Left lobe of liver (tissue), 2 donors: ENCODE data around the gene DHCR24. TPM values are rescaled to one million over a fixed set of nuclear protein-coding genes. Genes with fewer than 3 reads are reported as not detected.

Experiments used
- ATAC-seq: fragments of 200-7000 bp; cut with Tn5 transposase; one replicate; pipeline ENCODE4 v1.9.1; 2020; ENCODE audit warnings: mild to moderate bottlenecking, moderate library complexity
- DNase-seq: peaks from one replicate; pipeline ENCODE4 v3.0.0-alpha.2; 2020; ENCODE audit warnings: low spot score
- total RNA-seq: library from RNA; stranded (reverse); gene quantifications from one replicate; pipeline ENCODE4 v1.2.1, GENCODE V29; 2021
- donor health status: DM: no; HTN: no; CAD: no; lungs with moderate emphysema.
- donor health status: DM: no; HTN: yes; CAD: no.

DHCR24 gene
- total RNA-seq, 1 donor from 2014 or later = 828 TPM

DNA sequence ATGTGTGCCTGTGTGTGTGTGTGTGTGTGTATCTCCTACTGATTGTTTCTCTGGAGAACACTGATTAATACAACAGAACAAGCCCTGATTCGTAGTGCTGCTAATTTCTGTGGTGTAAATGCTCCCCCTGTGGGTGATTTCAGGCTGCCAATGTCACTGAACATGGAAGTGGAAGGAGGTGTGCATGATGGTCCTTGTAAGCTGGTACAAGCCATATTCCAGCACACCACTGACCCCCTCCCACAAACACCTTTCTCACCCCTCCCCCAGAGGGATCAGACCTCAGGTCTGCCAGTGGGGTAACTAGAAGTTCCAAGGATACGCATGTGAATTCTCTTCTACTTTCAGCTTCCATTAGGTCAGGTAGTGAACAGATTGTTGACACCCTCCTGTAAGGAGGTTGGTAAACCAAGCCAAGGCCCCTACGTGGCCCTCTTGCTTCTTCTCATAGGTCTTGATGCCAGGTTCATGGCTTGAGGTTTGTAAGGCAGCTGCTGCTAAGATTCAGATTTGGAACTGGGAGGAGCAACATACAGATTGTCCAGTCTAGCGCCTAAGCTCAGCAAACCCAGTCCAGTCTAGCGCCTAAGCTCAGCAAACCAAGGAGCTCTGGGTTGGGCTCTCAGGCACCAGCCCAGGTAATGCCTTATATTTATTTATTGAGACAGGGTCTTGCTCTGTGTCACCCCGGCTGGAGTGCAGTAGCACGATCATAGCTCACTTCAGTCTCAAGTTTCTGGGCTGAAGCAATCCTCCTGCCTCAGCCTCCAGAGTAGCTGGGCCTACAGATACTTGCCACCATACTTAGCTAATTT, 38.7 kb downstream of the DHCR24 start:
- ATAC-seq (no peak), DNase-seq (peak; percentile 21)

DNA sequence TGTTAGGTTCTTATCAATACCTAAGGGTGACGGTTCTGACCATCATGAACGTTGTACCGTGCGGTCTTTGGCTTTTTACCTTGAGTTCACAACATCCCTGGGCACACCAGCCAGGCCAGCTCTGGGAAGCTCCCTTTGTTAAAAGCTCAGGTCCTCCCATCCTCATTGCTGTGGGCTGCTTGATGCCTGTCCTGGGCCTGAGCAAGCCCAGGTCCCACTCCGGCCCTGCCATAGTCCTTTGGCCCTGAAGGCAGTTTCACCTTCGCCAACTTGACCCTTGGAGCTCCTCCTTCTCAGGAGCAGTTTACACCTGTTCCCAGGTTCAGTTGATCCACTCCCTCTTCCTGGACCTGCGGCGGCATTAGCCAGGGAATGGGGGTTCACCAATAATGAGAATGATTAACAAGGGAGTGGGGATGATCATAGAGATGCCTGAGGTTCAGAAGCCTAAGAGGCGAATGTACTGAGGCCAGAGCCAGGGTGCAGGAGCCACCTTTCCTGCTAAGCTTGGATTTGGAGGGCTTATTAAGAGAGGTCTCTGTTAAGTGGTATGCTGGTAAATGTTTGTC, 40.2 kb downstream of the DHCR24 start:
- ATAC-seq (peak; percentile 12), DNase-seq (no peak)

DNA sequence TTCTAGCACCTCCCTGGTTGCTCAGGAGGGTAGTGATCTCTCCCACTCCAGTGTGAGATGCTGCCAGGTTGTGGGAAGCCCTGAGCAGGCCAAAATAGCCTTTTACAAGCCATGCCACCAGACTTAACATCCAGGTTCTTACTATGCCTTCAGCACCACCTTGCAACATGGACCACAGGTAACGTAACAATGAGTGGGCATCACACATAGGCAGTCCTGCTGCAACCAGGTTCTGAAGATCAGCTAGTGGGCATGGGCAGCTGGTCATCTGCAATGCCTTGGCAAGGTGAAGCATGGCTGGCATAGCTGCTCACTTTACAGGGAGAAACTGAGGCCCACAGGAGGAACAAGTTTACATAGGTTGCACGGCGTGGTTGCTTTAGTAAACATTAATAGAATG, 40.7 kb downstream of the DHCR24 start:
- ATAC-seq = no peak
- no peak for DNase-seq

DNA sequence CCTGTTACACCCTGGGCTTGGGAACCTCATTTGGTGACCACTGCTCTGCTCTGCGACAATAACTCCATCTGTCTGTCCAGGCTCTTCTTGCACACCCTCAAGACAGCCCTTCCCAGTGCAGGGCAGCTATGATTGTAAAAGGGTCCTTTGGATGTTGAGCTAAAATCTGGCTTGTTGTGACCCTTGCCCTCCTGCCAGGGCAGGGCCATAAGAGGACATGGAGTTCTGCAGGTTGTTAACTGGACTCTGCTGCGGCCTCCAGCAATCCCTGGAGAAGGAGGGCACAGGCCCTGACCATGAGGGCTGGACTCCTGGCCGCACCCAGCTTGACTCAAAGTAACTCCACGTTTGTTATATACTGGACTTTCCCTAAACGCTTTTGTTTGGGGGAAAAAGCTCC, 41.2 kb downstream of the DHCR24 start:
- ATAC-seq = peak; percentile 53

DNA sequence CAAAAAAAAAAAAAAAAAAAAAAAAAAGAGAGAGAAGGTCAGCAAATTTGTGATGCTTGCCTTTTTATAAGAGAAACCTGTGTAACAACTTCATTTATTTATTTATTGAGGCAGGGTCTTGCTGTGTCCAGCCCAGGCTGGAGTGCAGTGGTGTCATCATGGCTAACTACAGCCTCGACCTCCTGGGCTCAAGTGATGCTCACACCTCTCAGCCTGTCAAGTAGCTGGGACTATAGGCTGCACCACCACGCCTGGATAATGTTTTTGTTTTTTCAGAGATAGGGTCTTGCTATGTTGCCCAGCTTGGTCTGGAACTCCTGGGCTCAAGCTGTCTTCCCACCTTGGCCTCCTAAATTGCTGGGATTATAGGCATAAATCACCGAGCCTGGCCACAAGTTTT, 42.4 kb downstream of the DHCR24 start:
- ATAC-seq (no peak), DNase-seq (peak; percentile 14)

More for the DNA sequence above, 41.2 kb downstream of the DHCR24 start:
- DNase-seq = no peak

DNA sequence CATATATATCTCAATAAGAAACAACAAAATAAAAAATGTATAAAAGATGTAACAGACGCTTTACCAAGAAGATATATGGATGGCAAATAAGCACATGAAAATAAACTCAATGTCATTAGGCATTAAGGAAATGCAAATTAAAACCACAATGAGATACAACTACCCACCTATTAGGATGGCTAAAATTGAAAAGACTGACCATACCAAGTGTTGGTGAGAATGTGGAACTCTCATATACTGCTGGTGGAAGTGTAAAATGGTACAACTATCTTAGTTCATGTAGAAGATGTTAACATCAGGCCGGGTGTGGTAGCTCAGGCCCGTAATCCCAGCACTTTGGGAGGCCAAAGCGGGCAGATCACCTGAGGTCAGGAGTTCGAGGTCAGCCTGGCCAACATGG, 43.5 kb downstream of the DHCR24 start:
- no peak for DNase-seq
- ATAC-seq = no peak

DNA sequence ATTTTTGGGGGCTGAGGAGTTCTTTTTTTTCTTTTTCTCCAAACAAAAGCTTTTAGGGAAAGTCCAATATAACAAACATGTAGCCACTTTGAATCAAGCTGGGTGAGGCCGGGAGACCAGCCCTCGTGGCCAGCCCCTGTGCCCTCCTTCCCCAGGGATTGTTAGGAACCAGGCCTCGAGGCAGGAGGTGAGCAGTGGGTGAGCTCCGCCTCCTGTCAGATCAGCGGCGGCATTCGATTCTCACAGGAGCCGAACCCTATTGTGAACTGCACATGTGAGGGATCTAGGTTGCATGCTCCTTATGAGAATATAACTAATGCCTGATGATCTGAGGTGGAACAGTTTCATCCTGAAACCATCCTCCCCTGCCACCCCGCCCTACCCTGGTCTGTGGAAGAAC, 44.0 kb downstream of the DHCR24 start:
- DNase-seq (peak; percentile 39), ATAC-seq (no peak)

DNA sequence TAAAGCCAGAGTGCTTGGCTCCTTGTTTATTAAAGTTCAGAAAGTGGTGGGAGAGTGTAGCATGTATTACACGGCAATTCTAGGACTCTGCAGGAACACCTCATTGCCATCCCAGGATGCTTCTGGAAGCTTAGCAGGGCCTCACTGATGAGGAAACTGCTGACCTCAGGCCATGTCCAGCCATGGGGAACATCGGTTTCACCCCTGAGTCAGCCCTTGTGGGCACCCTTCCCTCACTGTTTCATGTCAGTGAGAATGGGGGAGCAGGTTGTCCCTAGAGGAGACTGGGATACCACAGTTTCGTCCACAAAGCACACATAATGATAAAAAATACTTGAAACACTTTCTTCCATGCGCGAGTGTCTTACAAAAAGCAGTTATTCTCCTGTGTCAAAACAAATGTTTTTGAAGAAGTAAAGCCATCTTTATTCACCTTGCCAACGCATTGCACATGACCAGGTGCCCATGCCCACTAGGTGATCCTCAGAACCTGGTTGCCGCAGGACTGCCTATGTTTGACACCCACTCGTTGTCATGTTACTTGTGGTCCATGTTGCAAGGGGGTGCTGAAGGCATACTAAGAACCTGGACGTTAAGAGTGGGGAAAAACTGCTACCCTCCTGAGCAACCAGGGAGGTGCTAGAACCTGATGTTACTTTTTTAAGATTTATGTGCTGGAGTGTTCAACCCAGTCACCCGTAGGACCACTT, 44.6 kb downstream of the DHCR24 start:
- ATAC-seq (no peak), DNase-seq (peak; percentile 23)

DNA sequence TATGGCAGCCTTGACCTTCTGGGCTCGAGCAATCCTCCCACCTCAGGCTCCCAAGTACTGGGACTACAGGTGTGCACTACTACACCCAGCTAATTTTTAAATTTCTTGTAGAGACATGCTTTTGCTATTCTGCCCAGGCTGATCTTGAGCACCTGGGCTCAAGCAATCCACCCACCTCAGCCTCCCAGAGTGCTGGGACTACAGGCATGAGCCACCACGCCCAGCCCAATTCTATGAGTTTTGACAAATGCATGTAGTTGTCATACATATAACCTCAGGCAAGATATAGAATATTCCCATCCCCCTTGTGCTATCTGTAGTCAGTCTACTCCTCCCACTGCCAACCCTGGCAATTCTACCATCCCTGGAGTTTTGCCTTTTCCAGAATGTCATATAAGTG, 47.2 kb downstream of the DHCR24 start:
- ATAC-seq (no peak), DNase-seq (peak; percentile 12)

DNA sequence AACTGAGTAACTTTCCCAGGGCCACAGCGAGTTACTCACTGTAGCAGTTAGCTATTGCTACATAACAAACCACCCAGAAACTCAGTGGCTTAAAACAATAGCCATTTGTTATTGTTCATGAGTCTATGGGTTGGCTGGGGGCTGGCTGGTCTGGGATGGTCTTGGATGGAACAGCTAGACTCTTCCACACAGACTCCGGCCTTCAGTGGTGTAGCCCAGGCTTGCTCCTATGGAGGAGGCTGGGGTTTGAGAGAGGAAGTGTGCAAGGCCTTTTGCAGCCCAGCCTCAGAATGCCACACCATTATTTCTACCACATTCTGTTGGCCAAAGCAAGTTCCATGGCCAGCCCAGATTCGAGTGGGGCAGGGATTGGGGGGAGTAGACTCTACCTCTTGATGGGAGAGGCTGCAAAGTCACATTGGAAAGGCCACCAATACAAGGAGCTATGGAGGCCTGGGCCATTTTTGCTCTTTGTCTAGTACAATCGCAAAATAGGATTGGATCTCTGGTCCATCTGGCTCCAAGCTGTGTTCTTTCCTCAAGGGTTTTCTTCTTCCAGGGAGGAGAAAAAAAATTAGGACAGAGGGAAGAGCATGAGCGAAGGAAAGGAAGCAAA, 48.3 kb downstream of the DHCR24 start:
- ATAC-seq = no peak
- DNase-seq = peak; percentile 33

DNA sequence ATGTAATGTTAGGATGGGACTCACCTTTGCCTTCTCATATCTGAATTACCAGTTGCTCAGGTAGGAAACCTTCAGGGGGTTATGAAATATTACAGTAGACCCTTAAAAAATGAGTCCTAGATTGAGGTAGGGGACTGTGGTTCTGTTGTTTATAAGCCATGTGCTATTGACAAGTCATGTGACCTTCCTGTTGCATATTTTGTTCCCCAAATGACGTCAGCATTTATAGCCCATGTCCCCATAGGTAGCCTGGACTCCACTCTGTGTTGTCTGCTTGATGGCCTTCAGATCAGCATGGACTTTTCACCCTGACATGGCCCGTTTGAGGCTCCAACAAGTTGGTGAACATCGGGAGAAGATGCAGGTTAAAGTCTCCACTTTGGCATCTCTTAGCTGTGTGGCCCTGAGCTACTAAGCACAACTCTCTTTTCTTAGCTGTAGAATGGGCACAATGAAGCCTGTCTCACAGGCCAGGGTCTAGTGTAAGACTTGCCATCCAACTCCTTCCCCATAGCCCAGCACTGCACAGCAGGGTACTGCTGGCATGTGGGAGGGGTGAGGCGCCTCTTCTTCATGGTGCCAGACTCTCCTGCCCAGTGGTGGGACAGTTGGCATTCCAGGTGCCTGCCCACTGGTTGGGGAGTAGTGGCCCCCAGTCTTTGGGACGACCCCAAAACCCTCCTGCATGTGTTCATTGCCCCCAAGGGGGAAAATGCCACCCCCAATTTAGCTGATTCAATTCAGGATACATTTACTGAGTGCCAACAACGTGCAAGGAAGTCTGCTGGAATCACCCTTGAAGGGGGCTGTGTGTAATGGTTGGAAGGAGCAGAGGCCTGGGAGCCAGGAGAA, 49.8 kb downstream of the DHCR24 start:
- DNase-seq (peak; percentile 23), ATAC-seq (no peak)

DNA sequence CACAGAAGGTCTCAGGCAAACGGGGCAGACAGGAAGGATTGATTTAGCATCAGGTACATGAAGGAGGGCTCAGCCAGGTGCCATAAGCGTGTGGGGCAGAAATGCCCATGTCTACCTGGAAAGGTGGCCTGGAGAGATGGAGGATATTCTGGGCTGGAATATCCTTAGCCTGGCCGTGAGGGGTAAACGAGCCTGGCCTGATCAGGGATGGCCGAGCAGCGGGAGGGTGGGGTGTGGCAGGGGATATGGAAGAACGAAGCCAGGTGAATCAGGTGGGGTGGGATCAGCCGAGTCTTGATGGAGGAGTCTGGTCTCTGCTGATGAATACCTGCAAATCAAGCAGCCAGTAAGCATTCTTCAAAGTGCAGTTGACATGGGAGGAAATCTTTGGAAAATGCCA, 50.4 kb downstream of the DHCR24 start:
- DNase-seq = peak; percentile 28

DNA sequence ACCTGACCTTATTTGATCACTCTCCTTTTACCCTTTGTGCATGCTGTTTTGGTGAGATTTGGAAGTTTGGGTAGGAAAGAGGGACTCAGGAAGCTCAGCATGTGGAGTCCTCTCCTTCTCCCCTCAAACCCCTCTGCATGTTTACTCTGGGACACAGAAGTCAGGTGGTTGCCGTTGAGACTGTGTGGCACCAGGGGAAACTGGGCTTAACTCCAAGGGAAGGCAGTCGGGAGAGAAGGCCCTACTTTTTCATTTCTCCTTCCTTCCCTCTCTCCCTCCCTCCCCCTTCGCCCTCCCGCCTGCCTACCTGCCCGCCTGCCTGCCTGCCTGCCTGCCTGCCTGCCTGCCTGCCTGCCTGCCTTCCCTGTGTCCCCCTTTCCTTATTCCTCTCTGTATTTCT, 51.0 kb downstream of the DHCR24 start:
- ATAC-seq = peak; percentile 28
- peak; percentile 29 for DNase-seq

More for the DNA sequence above, 50.4 kb downstream of the DHCR24 start:
- no peak for ATAC-seq

DNA sequence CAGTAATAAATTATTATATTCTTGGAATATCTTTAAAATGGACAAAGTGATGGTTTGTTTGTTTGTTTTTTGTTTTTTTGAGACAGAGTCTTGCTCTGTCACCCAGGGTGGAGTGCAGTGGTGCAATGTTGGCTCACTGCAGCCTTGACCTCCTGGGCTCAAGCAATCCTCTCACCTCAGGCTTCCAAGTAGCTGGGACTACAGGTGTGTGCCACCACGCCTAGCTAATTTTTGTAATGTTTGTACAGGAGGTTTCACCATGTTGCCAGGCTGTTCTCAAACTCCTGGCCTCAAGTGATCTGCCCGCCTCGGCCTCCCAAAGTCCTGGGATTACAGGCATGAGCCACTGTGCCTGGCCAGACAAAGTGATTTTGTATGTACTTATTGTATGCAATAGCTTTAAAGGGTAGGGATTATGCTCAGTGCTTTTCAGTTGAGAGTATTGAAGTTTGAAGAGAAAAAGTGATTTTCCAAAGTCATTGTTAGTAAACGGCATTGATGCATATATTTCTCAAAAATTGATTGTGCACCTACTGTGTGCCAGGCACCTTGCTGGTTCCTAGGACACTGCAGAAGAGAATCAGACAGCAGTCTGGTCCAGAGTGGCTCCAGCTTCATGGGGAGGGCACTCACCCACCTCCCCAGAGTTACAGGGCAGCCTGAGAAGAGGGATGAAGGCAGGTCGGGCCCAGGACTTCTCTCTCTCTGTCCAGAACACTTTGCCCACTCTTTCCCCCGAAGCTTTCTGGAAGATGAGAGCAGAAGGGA, 51.7 kb downstream of the DHCR24 start:
- DNase-seq (peak; percentile 27), ATAC-seq (no peak)

DNA sequence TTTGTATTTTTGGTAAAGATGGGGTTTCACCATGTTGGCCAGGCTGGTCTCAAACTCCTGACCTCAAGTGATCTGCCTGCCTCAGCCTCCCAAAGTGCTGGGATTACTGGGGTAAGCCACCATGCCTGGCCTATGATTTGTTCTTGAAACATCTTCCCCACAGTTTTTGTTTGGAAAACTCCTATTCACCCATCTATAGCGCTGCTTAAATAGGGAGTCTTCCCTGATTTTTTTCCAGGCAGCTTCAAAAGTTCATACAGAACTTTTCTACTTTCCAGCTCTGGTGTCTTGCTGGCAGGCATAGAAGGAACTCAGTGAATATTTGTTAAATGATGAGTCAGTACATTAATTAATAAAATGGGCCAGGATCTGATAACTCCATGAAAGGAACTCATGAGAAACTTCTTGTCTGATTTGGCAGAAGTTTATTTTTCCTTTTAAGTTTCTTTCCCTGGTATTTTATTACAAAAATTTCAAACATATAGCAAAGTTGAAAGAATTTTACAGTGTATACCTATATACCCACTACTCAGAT, 52.9 kb downstream of the DHCR24 start:
- DNase-seq (no peak), ATAC-seq (no peak)

DNA sequence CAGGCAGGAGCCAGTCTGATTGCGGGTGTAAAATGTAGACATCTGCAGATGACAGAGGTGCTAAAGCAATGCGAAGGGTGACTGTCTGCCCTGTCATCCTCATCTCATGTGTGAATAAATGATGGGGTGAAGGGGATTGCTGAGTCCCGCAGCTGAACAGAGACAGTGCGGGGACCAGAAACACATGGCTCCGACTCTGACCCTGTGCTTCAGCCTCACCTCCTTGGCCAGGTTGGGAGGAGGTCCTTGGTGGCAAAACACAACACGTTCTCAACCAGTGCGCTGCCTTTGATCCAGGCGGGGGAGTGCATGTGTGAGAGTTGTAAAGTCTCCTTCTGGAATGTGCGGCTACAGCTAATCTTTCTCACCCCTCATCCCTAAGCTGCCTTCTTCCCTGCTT, 53.9 kb downstream of the DHCR24 start:
- no peak for ATAC-seq
- DNase-seq = peak; percentile 7

DNA sequence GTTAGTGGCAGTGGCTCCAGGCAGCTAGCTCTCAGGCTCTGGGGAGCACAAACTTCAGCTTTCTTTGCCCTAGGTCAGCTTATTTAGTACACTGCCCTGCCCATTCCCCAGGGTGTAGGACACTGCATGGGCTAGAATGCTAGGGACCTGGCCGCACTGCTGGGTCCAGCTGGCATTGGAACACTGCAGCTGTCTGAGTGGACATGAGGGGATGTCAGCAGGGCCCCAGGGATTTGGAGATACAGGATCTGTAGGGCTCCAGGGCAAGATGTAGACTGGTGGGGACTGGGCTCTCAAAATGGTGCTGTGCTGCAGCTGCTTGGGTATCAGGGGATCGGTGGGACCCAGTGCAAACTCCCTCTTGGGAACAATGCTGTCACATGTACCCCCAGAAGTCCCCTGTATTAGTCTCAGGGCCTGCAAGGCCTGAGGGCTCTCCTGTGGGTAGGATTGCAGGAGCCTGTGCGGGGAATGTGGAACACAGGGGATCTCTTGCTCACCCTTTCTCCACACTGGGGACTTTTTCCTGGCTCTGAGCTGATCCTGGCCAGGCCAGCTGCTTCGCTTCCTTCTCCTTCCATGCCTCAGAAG, 60.7 kb downstream of the DHCR24 start:
- peak; percentile 22 for DNase-seq
- ATAC-seq = no peak

DNA sequence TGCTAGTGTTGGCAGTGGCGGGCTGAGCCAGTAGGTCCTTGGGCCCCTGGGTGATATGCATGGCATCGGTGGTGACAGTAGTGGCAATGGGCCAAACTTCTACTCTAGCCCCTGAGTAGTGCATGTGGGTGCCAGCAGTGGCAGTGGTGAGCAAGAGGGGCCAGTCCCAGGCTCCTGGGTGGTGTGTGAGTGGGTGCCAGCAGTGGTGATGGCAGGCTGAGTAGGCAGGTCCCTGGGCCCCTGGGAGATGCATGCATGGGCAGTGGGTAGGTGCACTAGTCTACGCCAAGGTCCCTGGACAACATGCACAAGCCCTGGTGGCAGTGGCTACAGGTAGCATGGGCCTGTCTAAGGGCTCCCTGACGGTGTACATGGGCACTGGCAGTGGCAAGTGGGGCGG, 61.3 kb downstream of the DHCR24 start:
- DNase-seq (peak; percentile 33), ATAC-seq (no peak)

DNA sequence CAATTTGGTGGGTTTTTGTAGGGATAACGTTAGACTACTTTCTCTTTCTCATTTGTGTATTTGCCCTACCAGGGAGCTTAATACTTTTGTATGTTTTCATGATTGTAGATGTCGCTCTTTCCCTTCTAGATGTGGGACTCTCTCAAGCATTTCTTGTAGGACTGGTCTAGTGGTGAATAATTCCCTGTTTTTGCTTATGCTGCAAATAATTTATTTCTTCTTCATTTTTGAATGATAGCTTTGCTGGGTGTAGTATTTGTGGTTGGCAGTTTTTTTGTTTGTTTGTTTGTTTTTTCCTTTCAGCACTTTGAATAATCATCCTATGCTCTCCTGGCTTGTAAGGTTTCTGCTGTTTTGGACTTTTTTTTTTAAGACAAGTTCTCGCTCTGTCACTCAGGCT, 63.3 kb downstream of the DHCR24 start:
- ATAC-seq = no peak
- DNase-seq = no peak
